ENCODE measurements around the gene OASL.
A peak's percentile ranks its signal among the peaks of the same experiment; 100 is the strongest.

The OASL gene

DNA sequence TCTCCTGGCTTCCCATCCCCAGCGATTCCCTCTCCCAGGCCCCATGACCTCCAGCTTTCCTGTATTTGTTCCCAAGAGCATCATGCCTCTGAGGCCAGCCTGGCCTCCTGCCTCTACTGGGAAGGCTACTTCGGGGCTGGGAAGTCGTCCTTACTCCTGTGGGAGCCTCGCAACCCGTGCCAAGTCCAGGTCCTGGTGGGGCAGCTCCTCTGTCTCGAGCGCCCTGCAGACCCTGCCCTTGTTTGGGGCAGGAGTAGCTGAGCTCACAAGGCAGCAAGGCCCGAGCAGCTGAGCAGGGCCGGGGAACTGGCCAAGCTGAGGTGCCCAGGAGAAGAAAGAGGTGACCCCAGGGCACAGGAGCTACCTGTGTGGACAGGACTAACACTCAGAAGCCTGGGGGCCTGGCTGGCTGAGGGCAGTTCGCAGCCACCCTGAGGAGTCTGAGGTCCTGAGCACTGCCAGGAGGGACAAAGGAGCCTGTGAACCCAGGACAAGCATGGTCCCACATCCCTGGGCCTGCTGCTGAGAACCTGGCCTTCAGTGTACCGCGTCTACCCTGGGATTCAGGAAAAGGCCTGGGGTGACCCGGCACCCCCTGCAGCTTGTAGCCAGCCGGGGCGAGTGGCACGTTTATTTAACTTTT, 37.1 kb downstream of the OASL start:
- TF ChIP-seq CTCF (IDR thresholded peaks at IDR 0.05; ENCODE audit: low read length, missing control alignments) = no peak
- DNase-seq (ENCODE audit: low read depth) = no peak
- H3K4me3 ChIP-seq (replicated peaks; ENCODE audit: low read depth, low read length) = no peak overlapping the region

- DNase-seq (ENCODE audit: low read depth) = no peak
- TF ChIP-seq CTCF (IDR thresholded peaks at IDR 0.05; ENCODE audit: low read length, missing control alignments) = no peak
- no peak overlapping the region for H3K4me3 ChIP-seq (replicated peaks; ENCODE audit: low read depth, low read length)
These were observed 38.0 kb downstream of the OASL start for GRCh38 chr12:121001060-121001459.

DNA sequence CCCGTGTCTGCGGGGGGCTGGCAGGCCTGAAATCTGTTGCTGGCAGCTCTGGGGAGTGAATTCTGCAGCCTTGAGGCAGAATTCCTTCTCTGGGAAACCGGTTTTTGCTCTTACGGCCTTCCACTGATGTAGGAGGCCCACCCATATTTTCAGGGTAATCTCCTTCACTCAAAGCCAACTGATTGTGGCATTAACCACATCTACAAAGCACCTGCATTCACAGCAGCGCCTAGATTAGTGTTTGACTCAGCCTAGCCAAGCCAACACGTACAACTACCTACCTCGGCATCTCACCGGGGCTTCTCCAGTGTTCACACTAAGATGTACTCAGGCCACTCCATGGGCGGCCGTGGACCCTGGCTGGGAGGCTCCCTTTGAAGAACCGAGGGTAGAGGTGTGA, 38.5 kb downstream of the OASL start:
- DNase-seq (ENCODE audit: low read depth) = no peak
- no peak overlapping the region for H3K4me3 ChIP-seq (replicated peaks; ENCODE audit: low read depth, low read length)
- TF ChIP-seq CTCF (IDR thresholded peaks at IDR 0.05; ENCODE audit: low read length, missing control alignments) = no peak

DNA sequence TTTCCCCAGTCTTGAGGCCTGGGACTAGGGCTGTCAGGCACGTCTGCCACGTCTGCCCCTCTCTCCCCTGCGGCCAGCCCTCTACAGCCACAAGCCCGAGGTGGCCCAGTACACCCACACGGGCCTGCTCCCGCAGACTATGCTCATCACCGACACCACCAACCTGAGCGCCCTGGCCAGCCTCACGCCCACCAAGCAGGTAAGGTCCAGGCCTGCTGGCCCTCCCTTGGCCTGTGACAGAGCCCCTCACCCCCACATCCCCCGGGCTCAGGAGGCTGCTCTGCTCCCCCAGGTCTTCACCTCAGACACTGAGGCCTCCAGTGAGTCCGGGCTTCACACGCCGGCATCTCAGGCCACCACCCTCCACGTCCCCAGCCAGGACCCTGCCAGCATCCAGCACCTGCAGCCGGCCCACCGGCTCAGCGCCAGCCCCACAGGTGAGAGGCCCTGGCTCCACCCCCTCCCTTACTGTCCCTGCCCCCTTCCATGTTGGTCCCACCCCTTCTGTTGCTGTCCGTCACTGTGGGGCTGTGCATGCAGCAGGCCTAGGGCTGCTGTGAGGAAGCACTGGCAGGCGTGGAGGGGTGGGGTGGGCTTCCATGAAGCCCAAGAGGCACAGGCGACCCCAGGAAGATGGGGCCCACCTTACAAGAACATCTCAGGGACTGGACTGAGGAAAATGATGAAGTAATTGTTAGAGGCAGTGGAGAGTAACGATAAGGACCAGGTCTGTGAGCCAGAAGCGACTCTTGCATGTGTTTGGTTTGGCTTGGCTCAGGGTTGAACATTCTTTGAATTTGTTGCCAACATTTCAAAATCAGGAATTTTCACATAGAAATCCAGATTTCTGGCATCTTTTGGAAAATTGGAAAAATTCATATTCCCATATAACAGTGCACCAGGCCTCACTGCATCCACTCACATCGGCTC, 39.6 kb downstream of the OASL start:
- DNase-seq (ENCODE audit: low read depth) = peak; percentile 69
- TF ChIP-seq CTCF (IDR thresholded peaks at IDR 0.05; ENCODE audit: low read length, missing control alignments) = no peak
- no peak overlapping the region for H3K4me3 ChIP-seq (replicated peaks; ENCODE audit: low read depth, low read length)

GRCh38 chr12:120998435-120998834, 40.6 kb downstream of the OASL start:
- no peak for DNase-seq (ENCODE audit: low read depth)
- H3K4me3 ChIP-seq (replicated peaks; ENCODE audit: low read depth, low read length) = no peak overlapping the region
- TF ChIP-seq CTCF (IDR thresholded peaks at IDR 0.05; ENCODE audit: low read length, missing control alignments) = no peak

DNA sequence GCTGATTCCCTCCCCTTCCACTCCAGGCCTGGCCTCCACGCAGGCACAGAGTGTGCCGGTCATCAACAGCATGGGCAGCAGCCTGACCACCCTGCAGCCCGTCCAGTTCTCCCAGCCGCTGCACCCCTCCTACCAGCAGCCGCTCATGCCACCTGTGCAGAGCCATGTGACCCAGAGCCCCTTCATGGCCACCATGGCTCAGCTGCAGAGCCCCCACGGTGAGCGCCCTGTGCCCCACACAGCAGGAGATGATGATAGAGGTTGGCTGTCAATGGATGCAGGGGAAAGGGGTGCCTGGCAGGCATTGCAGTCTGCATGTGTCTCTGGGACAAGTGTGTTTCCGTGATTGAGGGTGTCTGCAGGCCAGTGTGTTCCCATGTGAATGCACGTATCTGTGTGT, 41.6 kb downstream of the OASL start:
- no peak for TF ChIP-seq CTCF (IDR thresholded peaks at IDR 0.05; ENCODE audit: low read length, missing control alignments)
- no peak for DNase-seq (ENCODE audit: low read depth)
- no peak overlapping the region for H3K4me3 ChIP-seq (replicated peaks; ENCODE audit: low read depth, low read length)

Data from fibroblast of pulmonary artery (primary cell).